T-helper 1 cell (primary cell): ENCODE measurements around the gene NOXO1.
"Not testable (repeated sequence)": the region's sequence is repeated elsewhere in the genome, so short reads cannot be mapped to it uniquely, and the experiment has no call there.

Experiments used
- DNase-seq, 5 donors: peaks; one replicate each; pipeline ENCODE4 v3.0.0-alpha.2; 2012 to 2020

The NOXO1 gene

DNA sequence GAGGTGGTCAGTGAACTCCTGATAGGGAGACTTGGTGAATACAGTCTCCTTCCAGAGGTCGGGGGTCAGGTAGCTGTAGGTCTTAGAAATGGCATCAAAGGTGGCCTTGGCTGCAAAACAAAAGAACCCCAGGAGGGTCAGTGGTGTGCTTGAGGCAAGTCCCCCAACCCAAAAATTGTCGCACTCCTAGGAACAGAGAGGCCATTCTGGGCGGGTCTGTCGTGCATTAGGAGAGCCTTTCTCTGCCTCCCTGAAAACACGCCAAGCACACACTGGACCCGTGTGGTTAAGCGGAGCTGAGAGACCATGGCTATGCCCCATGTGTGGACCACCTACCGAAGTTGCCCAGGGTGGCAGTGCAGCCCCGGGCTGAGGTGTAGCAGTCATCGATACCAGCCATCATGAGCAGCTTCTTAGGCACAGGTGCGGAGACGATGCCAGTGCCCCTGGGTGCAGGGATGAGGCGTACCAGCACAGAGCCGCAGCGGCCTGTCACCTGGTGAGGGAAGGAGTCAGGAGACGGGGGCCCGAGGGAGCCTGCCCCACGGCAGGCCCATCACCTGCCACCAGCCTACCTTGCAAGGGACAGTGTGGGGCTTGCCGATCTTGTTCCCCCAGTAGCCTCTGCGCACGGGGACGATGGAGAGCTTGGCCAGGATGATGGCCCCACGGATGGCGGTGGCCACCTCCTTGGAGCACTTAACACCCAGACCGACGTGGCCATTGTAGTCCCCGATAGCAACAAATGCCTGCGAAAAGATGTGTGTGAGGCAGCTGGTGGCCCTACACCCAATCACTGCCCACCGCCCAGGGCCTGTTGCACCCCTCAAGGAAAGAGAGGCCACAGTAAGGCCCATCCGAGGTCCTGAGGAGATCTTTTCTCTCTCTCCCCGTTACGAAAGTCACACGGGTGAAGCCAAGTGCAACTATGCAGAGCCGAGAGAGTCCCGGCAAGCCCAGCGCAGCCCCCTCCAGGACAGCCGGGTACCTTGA lies 18.8 kb downstream of the NOXO1 start:
- DNase-seq: not testable (repeated sequence)

DNA sequence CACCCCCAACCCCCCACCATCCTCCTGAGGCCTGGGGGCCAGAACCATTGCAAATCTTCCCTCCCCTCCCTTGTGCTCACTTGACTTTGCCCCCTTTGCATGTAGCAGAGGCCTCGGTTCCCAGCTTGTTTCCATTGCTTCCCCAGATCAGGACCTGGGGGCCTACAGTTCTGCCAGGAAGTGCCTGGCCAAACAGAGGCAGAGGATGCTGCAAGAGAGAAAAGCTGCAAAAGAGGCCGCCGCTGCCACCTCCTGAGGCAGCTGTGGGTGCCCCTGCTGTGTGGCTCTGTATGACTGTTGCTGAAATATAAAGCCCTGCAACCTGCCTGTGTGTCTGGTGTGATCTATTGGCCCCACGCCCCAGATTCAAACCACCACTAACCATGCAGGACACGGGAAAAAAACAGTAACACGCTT lies 19.6 kb downstream of the NOXO1 start:
- peak in 1 of 5 donors; percentile 64 for DNase-seq

DNA sequence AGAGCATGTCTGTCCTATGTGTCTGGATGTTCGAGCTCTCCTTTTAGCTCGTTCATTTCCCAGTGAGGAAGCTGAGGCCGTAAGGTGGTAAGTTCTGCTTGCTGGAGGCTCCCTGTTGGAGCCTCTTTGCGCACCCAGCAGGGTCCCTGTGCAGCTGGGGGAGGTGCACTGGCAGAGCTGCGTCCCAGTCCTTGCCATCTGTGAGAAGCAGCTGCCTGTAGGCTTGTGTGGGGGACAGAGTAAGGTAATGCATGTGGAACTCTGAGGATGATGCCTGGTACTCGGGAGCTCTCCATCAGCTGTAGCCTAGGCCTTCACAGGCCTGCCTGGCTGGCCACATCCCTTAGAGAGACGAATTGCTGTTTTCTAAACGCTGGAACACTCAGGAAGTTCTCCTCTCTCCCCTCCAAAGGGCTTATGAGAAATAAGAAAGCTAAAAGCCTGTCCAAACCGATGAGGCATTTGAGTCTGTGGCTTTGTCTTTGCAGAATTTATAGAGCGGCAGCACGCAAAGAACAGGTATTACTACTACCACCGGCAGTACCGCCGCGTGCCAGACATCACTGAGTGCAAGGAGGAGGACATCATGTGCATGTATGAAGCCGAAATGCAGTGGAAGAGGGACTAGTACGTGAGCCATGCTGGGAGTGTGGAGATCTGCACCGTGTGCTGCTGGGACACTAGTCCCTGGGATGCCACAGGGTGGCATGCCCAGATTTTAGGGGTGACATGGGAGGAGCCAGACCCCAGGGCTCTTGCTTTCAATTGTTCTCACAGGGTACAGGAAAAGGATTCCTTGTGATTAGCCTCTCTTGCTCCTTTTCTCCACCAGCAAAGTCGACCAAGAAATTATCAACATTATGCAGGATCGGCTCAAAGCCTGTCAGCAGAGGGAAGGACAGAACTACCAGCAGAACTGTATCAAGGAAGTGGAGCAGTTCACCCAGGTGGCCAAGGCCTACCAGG lies 20.3 kb downstream of the NOXO1 start:
- peak in 1 of 5 donors; percentile 42 for DNase-seq

DNA sequence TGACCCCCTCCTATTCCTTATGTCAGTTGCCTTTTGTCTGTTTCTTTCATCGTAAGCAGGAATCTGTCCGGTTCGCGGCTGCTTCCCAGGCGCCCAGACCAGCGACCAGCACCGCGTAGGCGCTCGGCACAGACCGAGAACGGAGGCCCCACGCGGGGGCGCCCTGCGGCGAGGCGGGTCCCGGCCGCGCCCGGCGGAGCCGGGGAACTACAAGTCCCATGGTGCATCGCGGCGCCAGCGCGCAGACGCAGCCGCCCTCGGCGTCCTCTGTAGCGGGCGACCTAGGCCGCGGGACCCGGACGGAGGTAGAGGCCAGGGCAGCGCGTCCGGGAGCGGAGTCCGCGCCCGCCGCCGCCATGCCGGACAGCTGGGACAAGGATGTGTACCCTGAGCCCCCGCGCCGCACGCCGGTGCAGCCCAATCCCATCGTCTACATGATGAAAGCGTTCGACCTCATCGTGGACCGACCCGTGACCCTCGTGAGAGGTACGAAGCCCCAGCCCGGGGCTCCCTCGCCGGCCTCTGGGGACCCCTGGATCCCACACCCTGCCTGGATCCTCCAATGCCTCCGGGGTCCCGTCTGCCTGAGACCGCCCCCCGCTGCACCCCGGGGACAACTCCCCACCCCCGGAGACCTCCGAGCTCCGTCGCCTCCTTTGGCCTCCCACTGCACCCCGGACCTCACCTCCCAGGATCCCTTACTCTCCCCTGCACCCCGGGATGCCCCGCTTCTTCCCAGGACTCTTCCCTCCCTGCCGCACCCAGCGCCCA lies 21.8 kb downstream of the NOXO1 start, which contains the start of gene NDUFB10:
TSS of gene NDUFB10 (plus strand) at position 270 of the 771 bp plus-strand sequence. CDS start at position 357, 87 bp downstream.
- peak; percentile 77 to 89 (median 87) for DNase-seq

DNA sequence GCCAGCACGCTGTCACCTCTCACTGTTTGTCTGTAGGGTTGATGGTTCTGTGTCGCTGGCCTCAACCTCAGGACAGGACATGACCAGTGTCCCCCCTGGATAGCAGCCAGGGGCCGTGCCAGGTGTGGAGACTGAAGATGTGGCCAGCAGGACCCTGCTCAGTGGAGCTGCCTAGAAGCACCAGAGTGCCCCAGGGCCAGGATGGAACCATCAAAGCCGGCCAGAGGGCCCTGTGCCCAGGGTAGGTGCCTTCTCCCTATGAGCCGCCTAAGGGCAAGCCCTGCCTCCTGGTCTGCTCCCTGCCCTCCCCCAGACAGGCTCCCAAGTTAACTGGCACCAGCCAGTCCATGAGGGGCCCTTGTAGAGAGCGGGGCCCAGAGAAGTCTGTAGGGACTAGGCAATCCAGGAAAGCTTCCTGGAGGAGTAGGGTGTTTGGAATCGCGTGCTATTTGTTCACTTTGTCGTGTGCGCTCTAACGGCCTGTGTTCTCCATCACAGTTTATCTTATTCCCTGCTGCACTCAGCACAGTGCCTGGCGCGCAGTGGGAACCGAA lies 22.5 kb downstream of the NOXO1 start:
- no peak for DNase-seq

DNA sequence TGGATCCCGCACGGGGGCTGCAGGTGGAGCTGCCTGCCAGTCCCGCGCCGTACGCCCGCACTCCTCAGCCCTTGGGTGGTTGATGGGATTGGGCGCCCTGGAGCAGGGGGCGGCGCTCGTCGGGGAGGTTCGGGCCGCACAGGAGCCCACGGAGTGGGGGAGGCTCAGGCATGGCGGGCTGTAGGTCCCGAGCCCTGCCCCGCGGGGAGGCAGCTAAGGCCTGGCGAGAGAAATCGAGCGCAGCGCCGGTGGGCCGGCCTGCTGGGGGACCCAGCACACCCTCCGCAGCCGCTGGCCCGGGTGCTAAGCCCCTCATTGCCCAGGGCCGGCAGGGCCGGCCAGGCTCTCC lies 23.2 kb downstream of the NOXO1 start:
- not testable (repeated sequence) for DNase-seq

DNA sequence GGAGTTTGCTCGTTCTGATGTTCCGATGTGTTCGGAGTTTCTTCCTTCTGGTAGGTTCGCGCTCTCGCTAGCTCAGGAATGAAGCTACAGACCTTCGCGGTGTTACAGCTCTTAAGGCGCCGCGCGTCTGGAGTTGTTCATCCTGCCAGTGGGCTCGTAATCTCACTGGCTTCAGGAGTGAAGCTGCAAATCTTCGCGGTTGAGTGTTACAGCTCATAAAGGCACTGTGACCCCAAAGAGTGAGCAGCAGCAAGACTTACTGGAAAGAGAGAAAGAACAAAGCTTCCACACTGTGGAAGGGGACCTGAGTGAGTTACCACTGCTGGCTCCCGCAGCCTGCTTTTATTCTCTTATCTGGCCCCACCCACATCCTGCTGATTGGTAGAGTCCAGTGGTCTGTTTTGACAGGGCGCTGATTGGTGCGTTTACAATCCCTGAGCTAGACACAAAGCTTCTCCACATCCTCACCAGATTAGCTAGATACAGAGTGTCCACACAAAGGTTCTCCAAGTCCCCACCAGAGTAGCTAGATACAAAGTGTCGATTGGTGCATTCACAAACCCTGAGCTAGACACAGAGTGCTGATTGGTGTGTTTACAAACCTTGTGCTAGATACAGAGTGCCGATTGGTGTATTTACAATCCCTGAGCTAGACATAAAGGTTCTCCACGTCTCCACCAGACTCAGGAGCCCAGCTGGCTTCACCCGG lies 23.7 kb downstream of the NOXO1 start:
- not testable (repeated sequence) for DNase-seq

DNA sequence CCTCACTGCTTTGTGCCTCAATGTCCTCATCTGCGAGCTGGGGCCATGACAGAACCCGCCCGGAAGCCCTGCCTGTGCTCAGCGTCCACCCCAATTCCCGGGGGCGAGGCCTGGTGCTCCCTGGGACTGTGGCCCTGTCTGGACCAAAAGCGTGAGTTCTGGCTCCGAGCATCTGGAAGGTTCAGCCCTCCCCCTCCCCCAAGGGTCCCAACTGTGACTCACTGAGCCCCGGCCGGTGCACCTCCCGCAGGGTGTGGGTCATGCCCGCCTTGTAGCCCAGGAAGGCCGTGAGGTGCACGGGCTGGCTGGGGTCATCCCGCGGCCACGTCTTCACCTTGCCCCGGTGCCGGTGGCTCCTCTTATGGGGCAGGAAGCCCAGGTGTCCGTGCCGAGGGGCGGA lies 27.5 kb downstream of the NOXO1 start:
- DNase-seq: no peak

DNA sequence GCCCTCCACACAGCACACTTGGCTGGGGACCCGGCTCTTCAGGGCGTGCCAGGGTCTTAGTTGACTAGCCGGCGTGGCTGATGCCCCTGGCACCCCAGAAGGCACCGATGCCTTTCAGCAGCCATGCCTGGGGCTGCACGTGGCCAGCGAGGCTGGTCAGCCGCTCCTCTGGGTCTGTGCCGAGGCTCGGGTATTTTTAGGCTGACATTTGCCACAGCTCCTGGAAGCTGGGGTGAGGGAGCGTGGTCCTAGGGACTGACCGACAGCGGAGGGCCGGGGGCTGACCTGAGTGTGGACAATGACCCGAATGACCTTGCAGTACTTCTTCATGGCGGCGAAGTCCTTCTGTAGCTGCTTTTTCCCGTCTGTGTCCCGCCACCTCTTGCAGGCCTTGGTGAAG lies 30.7 kb downstream of the NOXO1 start:
- DNase-seq: no peak

DNA sequence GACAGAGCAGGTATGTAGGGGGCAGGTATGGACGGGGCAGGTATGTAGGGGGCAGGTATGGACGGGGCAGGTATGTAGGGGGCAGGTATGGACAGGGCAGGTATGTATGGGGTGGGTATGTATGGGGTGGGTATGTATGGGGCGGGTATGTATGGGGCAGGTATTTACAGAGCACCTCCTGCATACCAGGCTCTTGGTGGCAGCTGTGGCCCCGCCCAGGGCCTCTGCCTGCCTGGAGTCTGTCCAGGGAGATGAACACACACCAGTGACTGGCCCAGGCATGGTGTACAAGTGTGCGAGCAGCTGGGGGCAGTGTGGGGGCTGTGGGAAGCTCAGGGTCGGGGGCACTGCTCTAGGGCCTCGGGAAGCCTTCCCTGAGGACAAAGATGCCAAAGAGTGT lies 31.2 kb downstream of the NOXO1 start:
- no peak for DNase-seq

DNA sequence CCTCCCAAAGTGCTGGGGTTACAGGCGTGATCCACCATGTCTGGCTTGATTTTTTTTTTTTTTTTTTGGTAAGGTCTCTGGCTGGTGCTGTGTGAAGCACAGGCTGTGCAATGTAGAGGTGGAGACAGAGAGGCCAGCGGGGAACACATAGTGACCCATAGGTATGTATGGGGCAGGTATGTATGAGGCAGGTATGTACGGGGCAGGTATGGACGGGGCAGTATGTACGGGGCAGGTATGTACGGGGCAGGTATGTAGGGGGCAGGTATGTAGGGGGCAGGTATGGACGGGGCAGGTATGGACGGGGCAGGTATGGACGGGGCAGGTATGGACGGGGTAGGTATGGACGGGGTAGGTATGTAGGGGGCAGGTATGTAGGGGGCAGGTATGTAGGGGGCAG lies 31.8 kb downstream of the NOXO1 start:
- no peak for DNase-seq

DNA sequence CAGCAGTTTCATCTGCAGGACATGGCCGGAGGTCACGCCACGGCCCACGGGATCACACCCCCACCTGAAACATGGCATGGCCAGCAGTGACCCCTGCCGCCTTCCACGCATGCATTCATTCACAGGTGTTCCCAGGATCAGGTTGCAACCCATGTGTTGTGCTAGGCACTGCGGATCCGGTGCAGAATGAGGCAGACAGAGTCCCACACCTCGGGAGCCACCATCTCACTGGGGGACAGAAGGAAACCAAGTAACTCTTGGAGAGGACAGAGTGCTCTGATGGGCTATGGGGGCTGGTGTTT lies 33.9 kb downstream of the NOXO1 start:
- DNase-seq: no peak

DNA sequence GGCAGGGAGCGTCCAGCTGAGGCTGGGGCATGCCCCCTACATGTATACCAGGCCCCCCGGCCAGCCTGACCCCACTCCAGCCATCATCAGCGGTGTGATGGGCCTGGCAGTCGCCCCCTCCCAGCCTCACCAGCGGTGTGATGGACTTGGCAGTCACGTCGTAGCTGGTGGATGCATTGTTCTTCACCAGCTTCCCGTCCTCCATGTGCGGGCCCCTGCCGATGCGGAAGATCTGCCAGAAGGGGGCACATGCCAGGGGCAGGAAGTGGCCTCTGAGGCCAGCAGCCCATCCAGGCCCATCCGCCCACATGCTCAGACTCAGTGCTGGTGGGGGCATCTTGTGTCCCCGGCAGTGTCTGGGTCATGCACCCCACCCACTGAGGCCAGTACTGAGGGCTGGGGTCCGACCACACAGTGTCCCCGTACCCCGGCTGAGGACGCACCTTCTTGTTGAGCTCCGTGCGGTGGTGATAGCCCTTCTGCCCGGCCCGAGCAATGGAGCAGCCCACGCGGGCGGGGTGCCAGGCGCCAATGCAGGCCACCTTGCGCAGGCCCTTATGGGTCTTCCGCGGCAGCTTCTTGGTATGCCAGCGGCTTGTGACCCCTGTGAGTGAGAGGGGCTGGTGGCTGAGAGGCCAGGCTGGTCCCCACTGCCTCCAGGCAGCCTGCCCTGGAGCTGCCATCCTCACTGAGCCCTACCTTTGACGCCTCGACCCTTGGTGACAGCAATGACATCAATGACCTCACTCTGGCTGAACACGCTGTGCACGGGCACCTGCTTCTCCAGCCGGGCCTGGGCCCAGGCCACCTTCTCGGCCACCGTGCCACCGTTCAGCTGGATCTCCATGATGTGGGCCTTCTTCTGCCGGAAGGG lies 34.5 kb downstream of the NOXO1 start:
- DNase-seq: no peak

DNA sequence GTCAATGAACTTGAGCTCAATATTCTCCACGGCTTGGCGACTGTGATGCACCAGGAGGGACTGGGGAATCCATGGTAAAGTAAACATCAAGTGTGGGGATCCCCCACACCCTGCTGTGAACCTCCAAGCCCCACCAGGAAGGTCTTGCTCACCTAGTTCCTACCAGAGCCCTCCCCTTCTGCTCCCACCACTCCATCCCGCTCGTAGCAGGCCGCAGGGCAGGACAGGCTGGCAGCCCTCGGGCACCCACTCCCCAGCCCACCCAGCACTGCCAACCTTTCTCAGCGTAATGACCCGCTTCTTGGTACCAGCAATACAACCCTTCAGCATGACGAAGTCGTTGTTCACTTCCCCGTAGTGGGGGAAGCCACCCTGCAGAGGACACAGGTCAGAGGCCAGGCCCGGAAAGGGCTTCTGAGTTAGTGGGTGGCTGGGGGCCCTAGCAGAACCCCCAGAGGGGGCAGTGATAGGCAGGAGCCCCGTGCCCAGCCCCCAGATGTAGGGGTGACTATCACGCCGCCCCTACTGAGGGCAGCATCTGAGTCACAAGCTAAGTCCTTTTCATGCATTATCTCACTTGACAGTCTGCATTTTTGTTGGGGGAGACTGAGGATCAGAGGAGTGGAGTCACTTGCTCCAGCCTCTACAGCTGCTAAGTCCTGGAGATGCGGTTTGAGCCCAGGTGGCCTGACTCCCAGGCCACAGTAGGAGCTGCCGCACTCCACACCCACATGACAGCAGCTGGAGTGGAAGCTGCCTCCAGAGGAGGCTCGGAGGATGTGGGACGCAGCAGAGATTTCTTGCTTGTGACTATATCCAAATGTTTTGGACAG lies 35.5 kb downstream of the NOXO1 start:
- DNase-seq: no peak

DNA sequence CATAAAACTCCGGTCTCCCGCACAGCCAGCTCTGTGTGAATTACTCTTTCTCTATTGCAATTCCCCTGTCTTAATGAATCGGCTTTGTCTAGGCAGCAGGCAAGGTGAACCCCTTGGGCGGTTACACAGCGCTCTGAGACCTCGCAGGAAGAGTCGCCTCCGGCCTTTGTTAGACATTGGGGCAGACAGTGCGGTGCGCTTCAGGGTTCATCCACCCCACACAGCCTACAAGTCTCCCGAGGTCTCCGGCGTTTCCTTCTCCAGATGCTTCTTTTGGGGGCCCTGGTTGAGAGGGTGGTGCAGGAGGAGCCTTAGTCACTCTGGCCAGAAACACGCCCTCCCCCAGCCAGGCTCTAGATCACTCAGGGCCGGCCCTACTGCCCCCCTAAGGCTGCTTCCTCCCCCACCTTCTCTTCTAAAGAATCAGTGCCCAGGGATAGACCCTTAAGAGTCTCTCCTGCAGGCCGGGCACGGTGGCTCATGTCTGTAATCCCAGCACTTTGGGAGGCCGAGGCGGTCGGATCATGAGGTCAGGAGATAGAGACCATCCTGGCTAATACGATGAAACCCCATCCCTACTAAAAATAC lies 36.6 kb downstream of the NOXO1 start:
- no peak for DNase-seq

DNA sequence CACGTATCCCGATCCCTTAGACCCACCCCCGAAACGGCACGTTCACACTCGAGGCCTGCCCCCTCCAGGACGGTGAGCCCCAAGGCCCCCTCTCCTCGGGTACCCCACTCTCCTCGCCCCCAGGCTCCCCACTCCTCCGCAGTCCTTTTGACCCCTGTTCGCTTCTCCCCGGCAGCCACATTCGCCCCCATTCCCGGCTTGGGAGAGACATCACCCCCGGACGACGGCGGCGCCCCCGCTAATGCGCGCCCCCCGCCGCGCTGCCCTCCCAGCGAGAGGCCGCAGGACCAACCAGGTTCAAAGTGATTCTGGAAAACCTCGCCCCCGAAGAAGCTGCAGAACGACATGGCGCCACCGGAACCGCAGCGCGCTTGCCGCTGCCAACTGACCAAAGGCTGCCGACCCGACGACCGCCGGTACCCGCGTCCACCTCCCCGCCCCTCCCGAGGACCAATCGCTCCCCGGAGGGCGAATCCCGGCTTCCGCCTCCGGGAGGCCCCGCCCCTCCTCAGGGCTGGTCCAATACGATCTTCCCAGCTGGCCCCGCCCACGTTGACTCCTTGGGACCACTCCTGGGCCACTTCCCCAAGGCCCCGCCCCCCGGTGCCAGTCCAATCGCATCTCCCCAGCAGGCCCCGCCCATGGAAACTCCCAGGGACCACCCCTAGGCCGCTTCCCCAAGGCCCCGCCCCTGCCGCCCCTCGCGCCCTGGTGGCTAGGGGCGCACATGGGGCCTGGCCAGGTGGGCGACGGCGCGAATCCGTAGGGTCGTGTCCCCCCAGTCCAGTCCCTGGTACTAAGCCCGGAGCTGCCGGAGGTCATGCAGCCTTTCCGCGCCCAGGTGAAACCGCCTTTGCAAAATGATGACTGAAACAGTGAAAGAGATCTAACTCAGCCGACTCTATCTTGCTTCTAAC lies 38.2 kb downstream of the NOXO1 start, which contains the start of gene MSRB1:
TSS of gene MSRB1 (minus strand) at position 390 of the 917 bp plus-strand sequence. CDS start at position 347, 43 bp downstream.
- peak; percentile 98 to 100 (median 99) for DNase-seq

DNA sequence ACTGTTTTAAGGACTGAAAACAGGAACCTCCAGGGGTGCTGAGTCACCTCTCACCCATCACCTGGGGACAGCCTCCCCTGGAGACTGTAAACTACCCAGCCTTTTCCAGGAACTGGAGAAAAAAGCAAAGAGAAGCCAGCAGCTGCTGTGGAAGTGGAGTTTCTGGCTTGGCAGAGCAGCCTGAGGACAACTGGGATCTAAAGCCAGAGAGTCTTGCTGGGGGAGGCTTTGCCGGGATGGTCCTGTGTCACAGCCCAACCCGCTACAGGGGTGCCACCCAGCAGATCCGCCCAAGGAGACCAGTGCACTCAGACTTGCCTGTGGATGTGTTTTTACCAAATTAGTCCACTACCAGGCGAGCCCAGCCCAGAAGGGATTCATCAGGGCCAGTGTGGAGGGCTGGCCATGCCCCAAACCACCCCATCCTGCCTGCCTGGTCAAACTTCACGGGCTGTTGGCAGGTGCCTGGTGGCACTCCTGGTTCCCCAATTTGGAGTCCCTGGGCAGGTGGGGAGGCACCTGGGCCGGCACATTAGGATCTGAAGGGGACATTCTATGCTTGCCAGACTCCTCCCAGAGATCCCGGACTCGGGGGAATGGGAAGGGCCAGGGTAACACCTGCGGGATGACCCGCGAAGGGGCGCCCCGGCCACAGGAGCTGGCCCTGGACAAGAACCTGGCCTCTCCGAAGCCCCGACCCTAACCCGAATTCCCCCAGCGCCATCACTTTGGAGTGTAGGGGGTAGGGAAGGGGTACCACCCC lies 39.0 kb downstream of the NOXO1 start:
- peak in 1 of 5 donors; percentile 27 for DNase-seq
